SHP77 (cell line): Measurements from ENCODE around the gene RAD50.
"Not testable (repeated sequence)": the region's sequence is repeated elsewhere in the genome, so short reads cannot be mapped to it uniquely, and the experiment has no call there.

ENCODE experiments used
- DNase-seq, 2 experiments: peaks; one replicate each; lab custom pipeline; 2025; lab: John Stamatoyannopoulos, UW

Gene RAD50

GRCh38 chr5:132556763-132557477, at the start of gene RAD50:
TSS of gene RAD50 (plus strand) at chr5:132556977. CDS start at chr5:132557325, 348 bp downstream.
- peak; percentile 93 to 98 for DNase-seq

GRCh38 chr5:132510076-132510475, 46.7 kb upstream of the RAD50 start:
- no peak for DNase-seq

DNA sequence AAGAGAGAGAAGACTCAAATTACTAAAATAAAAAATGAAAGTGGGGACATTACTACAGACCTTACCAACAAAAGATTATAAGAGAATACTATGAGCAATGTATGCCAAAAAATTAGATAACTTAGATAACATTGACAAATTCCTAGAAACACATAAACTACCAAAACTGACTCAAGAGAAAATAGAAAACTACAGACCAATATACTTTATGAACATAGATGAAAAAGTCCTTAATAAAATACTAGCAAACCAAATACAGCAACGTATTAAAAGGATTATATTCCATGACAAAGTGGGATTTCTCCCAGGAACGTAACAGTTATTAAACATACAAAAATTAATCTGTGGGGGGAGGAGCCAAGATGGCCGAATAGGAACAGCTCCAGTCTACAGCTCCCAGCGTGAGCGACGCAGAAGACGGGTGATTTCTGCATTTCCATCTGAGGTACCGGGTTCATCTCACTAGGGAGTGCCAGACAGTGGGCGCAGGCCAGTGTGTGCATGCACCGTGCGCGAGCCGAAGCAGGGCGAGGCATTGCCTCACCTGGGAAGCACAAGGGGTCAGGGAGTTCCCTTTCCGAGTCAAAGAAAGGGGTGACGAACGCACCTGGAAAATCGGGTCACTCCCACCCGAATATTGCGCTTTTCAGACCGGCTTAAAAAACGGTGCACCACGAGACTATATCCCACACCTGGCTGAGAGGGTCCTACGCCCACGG, 43.0 kb upstream of the RAD50 start:
- not testable (repeated sequence) for DNase-seq

DNA sequence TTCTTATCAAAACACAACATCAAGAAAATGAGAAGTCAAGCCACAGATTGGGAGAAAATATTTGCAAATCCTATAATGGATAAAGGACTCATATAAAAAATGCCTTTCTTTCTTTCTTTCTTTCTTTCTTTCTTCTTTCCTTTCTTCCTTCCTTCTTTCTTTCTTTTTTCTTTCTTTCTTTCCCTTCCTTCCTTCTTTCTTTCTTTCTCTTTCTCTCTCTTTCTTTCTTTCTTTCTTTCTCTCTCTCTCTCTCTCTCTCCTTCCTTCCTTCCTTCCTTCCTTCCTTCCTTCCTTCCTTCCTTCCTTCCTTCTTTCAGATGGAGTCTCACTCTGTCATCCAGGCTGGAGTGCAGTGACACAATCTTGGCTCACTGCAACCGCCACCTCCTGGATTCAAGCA, 34.7 kb upstream of the RAD50 start:
- not testable (repeated sequence) for DNase-seq

DNA sequence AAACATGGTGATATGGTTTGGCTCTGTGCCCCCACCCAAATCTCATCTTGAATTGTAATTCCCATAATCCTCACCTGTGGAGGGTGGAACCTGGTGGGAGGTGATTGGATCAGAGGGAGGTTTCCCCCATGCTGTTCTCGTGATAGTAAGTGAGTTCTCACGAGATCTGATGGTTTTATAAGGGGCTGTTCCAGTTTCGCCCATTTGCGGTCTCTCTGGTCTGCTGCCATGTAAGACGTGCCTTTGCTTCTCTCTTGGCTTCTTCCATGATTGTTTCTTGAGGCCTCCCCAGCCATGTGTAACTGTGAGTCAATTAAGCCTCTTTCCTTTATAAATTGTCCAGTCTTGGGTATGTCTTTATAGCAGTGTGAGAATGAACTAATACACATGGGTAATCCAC, 31.9 kb upstream of the RAD50 start:
- not testable (repeated sequence) for DNase-seq

DNA sequence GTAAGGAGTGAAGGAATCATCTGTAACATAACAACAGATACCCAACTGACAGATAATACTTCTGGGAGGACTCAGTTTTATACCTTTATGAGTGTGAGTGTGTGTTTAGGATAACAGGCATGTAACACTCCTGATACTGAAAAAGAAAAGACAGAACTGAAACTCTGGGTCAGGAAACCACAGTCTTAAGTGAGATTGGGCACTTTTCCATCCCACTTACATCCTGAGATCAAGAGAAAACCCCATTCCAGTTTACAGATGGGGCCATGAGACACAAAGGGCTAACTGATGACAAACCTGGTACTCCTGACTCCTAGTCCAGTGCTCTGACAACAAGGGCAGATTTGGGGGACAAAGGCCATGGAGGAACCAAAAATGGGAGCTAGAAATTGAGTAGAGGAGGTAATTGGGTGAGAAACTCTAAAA, 31.5 kb upstream of the RAD50 start:
- no peak for DNase-seq

DNA sequence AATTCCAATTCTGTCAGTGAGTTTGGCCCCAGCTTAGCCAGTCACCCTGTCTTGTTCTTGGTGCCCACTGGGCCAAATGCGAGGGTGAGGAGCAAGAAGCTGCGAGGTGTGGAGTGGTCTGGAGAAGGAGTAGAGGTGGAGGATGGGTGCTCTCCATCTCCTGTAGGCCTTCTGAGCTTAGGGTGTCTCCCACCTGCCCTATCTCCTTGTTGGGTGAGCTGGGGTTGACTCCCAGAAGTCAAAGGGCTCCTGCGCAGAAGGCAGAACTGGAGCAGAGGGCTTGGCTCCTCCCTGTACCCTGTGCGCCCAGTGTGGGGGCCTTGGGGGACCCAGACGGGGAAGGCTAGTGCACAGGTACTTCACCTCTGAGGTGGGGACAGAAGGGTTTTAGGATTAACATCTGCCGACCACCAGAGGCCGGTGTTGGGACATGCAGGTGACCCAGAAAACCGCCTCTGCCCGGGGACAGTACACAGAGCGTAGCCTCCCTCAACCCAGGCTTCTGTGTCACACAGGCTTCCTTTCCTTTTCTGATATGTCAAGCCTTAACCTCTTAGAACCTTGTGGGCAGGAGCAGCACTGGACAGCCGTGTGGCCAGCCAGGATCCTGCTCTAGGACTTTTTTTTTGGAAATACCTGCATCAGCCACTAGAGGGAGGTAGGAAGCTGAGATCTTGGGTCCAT, 30.3 kb upstream of the RAD50 start:
- peak; percentile 37 to 41 for DNase-seq

DNA sequence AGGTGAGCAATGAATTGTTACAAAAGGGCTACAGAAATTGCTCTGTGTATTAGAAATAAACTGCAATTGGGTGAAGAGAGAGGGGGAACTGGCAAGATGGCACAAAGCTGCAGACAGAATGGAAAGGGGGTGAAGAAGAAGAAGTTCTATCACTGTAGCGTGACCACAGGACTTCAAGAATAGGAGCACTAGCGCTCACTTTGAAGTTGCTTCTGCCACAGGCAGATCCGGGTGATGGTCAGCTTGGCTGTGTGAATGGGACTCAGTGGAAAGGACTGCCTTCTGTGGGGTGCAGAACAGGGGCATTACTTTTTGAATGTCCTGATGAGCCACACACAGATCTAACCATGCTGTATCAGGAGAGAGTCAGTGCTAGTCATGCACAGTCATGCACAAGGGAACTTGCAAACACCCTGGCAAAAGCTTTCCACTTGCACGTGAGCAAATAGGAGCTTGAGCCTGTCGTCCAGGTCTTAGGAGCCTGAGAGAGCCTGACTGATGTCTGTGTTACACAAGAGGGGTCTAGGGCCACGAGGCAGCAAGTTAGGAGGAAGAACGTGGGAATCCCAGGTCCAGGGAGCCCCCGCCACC, 29.7 kb upstream of the RAD50 start:
- no peak for DNase-seq

GRCh38 chr5:132528021-132528420, 28.8 kb upstream of the RAD50 start:
- DNase-seq = no peak

DNA sequence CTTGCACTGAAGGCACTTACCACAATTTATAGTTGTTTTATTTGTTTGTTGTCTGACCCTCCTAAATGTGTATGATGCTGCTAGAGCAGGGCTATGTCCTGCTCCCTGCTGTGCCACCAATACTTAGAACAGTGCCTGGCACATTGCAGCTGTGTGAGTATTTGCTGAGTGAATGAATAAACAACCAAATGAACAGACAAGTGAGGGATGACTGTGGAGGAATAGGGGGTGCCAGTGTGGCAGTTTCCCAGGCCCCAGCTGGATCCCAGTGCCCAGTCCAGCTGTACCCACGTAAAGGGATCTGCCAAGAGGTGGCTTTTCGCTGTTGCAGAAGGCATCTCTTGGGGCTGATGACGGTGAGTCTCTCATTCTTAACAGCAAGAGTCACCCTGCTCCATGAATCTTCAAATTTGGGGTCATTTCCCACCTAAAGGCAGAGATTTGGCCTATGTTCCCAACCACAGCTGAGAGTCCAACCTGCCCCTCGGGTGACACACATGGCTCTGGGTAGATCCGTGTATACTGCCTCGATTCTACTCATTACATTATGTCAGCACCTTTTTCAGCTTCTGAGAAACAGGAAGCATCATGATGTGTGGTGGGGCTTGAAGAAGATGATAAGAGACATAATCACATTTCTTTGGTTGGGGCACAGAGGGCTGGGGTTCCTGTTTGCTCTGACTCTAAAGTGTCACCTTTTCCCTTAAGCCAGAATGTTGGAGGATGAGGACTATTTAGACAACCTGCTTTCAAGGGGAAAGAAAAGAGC, 27.7 kb upstream of the RAD50 start:
- DNase-seq = no peak

GRCh38 chr5:132530946-132531345, 25.8 kb upstream of the RAD50 start:
- no peak for DNase-seq

- no peak for DNase-seq
Observed at GRCh38 chr5:132539716-132540115, 17.1 kb upstream of the RAD50 start.

DNA sequence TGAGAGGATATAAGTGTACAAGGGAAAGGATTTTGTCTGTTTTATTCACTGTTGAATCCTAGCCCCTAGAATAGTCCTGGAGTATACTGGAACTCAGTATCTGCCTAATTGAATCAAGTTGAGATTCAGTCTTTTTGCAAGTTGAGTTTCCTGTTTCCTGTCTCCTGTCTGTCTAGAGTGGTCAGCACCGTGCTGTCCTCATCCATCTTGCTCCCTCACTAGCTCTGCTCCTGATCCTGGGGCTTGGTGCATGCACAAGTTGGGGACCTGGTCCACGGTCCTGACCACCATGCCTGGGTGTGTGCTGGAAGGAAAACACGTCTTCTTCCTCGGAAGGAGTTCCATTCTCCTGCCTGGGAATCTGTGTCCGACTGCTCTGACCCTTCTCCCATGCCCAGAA, 16.6 kb upstream of the RAD50 start:
- no peak for DNase-seq

GRCh38 chr5:132540764-132541163, 16.0 kb upstream of the RAD50 start:
- no peak for DNase-seq

- DNase-seq = no peak
Observed at GRCh38 chr5:132543472-132544201, 13.1 kb upstream of the RAD50 start, which contains the start of gene IL5. TSS of gene IL5 (minus strand) at chr5:132543522. CDS start at chr5:132543478, 44 bp downstream.

- no peak for DNase-seq
Observed at GRCh38 chr5:132546108-132546507, 10.7 kb upstream of the RAD50 start.

DNA sequence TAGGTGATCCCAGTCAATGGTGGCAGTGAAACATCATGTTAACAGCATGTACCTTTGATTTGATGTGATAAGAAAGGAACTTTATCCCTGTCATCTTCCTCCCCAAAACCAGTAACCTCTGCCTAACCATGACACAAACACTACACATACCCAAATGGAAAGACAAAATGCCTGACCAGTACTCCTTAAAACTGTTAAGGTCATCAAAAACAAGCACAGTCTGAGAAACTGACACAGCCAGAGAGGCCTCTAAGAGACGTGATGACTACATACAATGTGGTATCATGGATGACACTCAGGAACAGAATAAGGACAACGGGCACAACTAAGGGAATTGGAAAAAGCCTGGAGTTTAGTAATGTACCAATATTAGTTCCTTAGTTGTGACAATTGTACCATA, 9.5 kb upstream of the RAD50 start:
- no peak for DNase-seq

DNA sequence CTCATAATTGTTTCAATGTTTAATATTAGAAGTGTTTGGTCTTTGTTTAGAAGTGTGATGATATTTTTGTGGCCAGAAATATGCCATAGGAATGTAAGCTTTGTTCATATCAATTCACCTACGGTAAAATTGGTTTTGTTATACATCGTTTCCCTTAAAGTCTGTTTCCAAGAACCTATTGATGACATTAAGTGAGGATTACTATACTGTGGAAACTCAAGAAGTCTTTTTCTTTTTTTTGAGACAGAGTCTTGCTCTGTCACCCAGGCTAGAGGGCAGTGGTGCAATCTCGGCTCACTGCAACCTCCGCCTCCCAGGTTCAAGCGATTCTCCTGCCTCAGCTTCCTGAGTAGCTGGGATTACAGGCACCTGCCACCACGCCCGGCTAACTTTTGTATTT, 7.9 kb upstream of the RAD50 start:
- DNase-seq = not testable (repeated sequence)

- DNase-seq = no peak
Observed at GRCh38 chr5:132549576-132549975, 7.2 kb upstream of the RAD50 start.

GRCh38 chr5:132556153-132556762, 519 bp upstream of the RAD50 start:
- peak; percentile 66 to 72 for DNase-seq
